Stimulated activated naive CD4-positive, alpha-beta T cell treated with Interleukin-2 at 50 U/mL for 16 hours (primary cell): ENCODE measurements around the gene EPB41L5.

Experiments
- DNase-seq: peaks from one replicate; lab custom pipeline; 2025; lab: John Stamatoyannopoulos, UW

EPB41L5 gene

GRCh38 chr2:120225549-120226065, 212.7 kb downstream of the EPB41L5 start:
- no peak for DNase-seq

GRCh38 chr2:120226316-120226715, 213.4 kb downstream of the EPB41L5 start:
- DNase-seq = no peak

- DNase-seq = peak; percentile 17
These were observed 214.5 kb downstream of the EPB41L5 start for GRCh38 chr2:120227111-120227991.

GRCh38 chr2:120228503-120228902, 215.6 kb downstream of the EPB41L5 start:
- DNase-seq = no peak
